SU-DHL-6 (cell line): Measurements from ENCODE around the gene ARHGEF18.

Source experiments
- EZH2phosphoT487 ChIP-seq: fragments of 200-600 bp; sonication (generic), shearing (Covaris generic); conservative IDR thresholded peaks from 2 replicates; pipeline ENCODE4 v1.6.1; 2018; ENCODE audit warnings: mild to moderate bottlenecking, antibody characterized with exemption, low read length, moderate library complexity, mixed read lengths
- TF ChIP-seq, protein P1 (sequence below): fragments of 200-600 bp; sonication (generic); IDR thresholded peaks from one replicate; pipeline ENCODE4 v1.5.1; 2017; ENCODE audit warnings: antibody characterized with exemption, mild to moderate bottlenecking, low read length, moderate library complexity; ENCODE audit not compliant: insufficient read depth, poor library complexity, severe bottlenecking

GRCh38 chr19:7383284-7383683, 34.5 kb downstream of the ARHGEF18 start:
- TF ChIP-seq, protein P1, sequence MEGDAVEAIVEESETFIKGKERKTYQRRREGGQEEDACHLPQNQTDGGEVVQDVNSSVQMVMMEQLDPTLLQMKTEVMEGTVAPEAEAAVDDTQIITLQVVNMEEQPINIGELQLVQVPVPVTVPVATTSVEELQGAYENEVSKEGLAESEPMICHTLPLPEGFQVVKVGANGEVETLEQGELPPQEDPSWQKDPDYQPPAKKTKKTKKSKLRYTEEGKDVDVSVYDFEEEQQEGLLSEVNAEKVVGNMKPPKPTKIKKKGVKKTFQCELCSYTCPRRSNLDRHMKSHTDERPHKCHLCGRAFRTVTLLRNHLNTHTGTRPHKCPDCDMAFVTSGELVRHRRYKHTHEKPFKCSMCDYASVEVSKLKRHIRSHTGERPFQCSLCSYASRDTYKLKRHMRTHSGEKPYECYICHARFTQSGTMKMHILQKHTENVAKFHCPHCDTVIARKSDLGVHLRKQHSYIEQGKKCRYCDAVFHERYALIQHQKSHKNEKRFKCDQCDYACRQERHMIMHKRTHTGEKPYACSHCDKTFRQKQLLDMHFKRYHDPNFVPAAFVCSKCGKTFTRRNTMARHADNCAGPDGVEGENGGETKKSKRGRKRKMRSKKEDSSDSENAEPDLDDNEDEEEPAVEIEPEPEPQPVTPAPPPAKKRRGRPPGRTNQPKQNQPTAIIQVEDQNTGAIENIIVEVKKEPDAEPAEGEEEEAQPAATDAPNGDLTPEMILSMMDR, result no peak
- no peak for TF ChIP-seq EZH2phosphoT487
